K562 (cell line): Measurements from ENCODE around the gene ZCWPW1. TPM values are rescaled to one million over a fixed set of nuclear protein-coding genes. Genes with fewer than 3 reads are reported as not detected.

Experiments used
- ARID4B ChIP-seq: sonication (generic); formaldehyde crosslinking; IDR thresholded peaks from 2 replicates; pipeline ENCODE4 v1.8.0; 2022; ENCODE audit warnings: mild to moderate bottlenecking, missing genetic modification reagents
- ATF6 ChIP-seq: sonication (generic); formaldehyde crosslinking; IDR thresholded peaks from 2 replicates; pipeline ENCODE4 v1.4.0; 2020; ENCODE audit warnings: mild to moderate bottlenecking, missing genetic modification reagents
- GTF2B ChIP-seq: IDR thresholded peaks from 2 replicates; pipeline ENCODE4 v1.6.1; 2011; ENCODE audit not compliant: insufficient read length; ENCODE audit errors: extremely low read depth
- HBP1 ChIP-seq: fragments of 450-650 bp; formaldehyde crosslinking; IDR thresholded peaks from 2 replicates; pipeline ENCODE4 v1.4.0; 2022; ENCODE audit warnings: missing genetic modification characterization
- MAFG ChIP-seq: fragments of 450-650 bp; conservative IDR thresholded peaks from 2 replicates; pipeline ENCODE4 v1.6.1; 2016; ENCODE audit warnings: missing genetic modification characterization, missing compliant biosample characterization
- MYC ChIP-seq, 2 experiments: fragments of 250-450 bp in 1 of 2; sonication (Bioruptor Pico) in 1 of 2; IDR thresholded peaks; 2 replicates each; pipeline versions ENCODE4 v1.5.1 to v1.6.1; 2012 to 2021; ENCODE audit warnings: low read depth in 2 of 2, borderline replicate concordance in 1 of 2, improper control_type of control experiment in 1 of 2, low read length in 1 of 2, mild to moderate bottlenecking in 1 of 2, moderate library complexity in 1 of 2
- PHB ChIP-seq: fragments of 250-450 bp; sonication (Bioruptor Pico); IDR thresholded peaks from 2 replicates; pipeline ENCODE4 v1.5.0; 2021
- TEAD2 ChIP-seq: fragments of 450-650 bp; IDR thresholded peaks from 2 replicates; pipeline ENCODE4 v1.6.1; 2016; ENCODE audit warnings: missing genetic modification characterization, control low read depth, missing compliant biosample characterization
- THAP7 ChIP-seq: fragments of 250-450 bp; sonication (Bioruptor Pico); IDR thresholded peaks from 2 replicates; pipeline ENCODE4 v1.5.0; 2021
- ZBTB12 ChIP-seq: fragments of 250-450 bp; sonication (Bioruptor Pico); IDR thresholded peaks from 2 replicates; pipeline ENCODE4 v1.4.0; 2020
- ZFP91 ChIP-seq: sonication (generic); formaldehyde crosslinking; IDR thresholded peaks from 2 replicates; pipeline ENCODE4 v1.8.0; 2022; ENCODE audit warnings: mild to moderate bottlenecking, missing genetic modification reagents
- ZNF224 ChIP-seq: sonication (generic); formaldehyde crosslinking; IDR thresholded peaks from 2 replicates; pipeline ENCODE4 v1.8.0; 2022; ENCODE audit warnings: mild to moderate bottlenecking, missing genetic modification reagents
- polyA plus RNA-seq, 8 experiments: library from polyadenylated mRNA; depleted of rRNA in 4 of 8; stranded (reverse) in 5 of 8; unstranded in 3 of 8; fragments of >200 nt; fragmentation: Nextera tagmentation in 2 of 8; fragmentation: Illumina TruSeq in 1 of 8; extraction: Ambion mirVana in 2 of 8; extraction: Trizol in 1 of 8; gene quantifications; 2 replicates each; pipeline versions ENCODE4 v1.2.1 to v1.2.3, GENCODE V29; 2011 to 2014; ENCODE audit warnings: inconsistent platforms in 1 of 8, missing spikeins in 1 of 8
- total RNA-seq, 7 experiments: library from RNA; depleted of rRNA in 6 of 7; stranded (reverse); fragments of >200 nt in 6 of 7; fragmentation: Illumina TruSeq in 2 of 7; extraction: Trizol in 2 of 7; gene quantifications; 2 replicates each; pipeline versions ENCODE4 v1.2.1 to v1.2.3, GENCODE V29; 2011 to 2021; ENCODE audit warnings: low replicate concordance in 1 of 7

Gene ZCWPW1
- total and polyA plus RNA-seq, 9 of the 15 experiments (the other 6 are each of a cell fraction or from before 2014, with no cell fraction given), result 0.18 to 1.7 (median 1.2) TPM

GRCh38 chr7:100428967-100429636, 599 bp upstream of the ZCWPW1 start (continued):
- TF ChIP-seq ARID4B (CRISPR knock-in tag), result peak; percentile 42
- peak; percentile 66; the same call in 1 of the 2 replicates for TF ChIP-seq ZFP91
- no peak for TF ChIP-seq GTF2B
- no peak for TF ChIP-seq HBP1
- no peak for TF ChIP-seq TEAD2 (tag)
- TF ChIP-seq ATF6 (CRISPR knock-in tag), result 0 out of 2 replicates have a peak, but pooled peaks have one; percentile 14
- peak; percentile 96 for TF ChIP-seq MYC (IDR thresholded peaks at IDR 0.05; ENCODE audit: low read depth, low read length)
- no peak for TF ChIP-seq MYC (CRISPR knock-in tag; IDR thresholded peaks at IDR 0.05; ENCODE audit: borderline replicate concordance, low read depth)
- no peak for TF ChIP-seq THAP7 (CRISPR knock-in tag)
- TF ChIP-seq ZBTB12 (CRISPR knock-in tag), result peak; percentile 77
- TF ChIP-seq ZNF224 (CRISPR knock-in tag), result 0 out of 2 replicates have a peak, but pooled peaks have one; percentile 83
- TF ChIP-seq PHB (CRISPR knock-in tag), result peak; percentile 98; the same call in 1 of the 2 replicates
- peak; percentile 66 for TF ChIP-seq MAFG (tag)
